Large intestine (tissue), 3 donors: Measurements from ENCODE around the gene SERINC2. TPM values are rescaled to one million over a fixed set of nuclear protein-coding genes. Genes with fewer than 3 reads are reported as not detected.
"Not testable (repeated sequence)": the region's sequence is repeated elsewhere in the genome, so short reads cannot be mapped to it uniquely, and the experiment has no call there.

ENCODE experiments used
- DNase-seq, 2 donors: peaks; one replicate each; pipeline versions ENCODE4 v3.0.0 to v3.0.0-alpha.2; 2013
- H3K27ac ChIP-seq: one replicate; pipeline ENCODE4 v1.5.1; 2013; ENCODE audit warnings: low read length
- H3K27me3 ChIP-seq: 2 replicates; pipeline ENCODE4 v1.6.1; 2013; ENCODE audit warnings: low read length; ENCODE audit not compliant: control insufficient read depth, insufficient read depth
- H3K36me3 ChIP-seq: 2 replicates; pipeline ENCODE4 v1.6.1; 2013; ENCODE audit warnings: low read length; ENCODE audit not compliant: control insufficient read depth, insufficient read depth
- H3K4me1 ChIP-seq: one replicate; pipeline ENCODE4 v1.6.1; 2013; ENCODE audit warnings: low read length; ENCODE audit not compliant: control insufficient read depth, insufficient read depth
- H3K4me3 ChIP-seq: one replicate; pipeline ENCODE4 v1.5.1; 2013; ENCODE audit warnings: low read length
- H3K9me3 ChIP-seq: one replicate; pipeline ENCODE4 v1.6.1; 2013; ENCODE audit warnings: mild to moderate bottlenecking, low read depth, low read length, moderate library complexity; ENCODE audit not compliant: control insufficient read depth
- WGBS: methylation state at CpG from one replicate; pipeline ENCODE4 v1.1.5; 2013; ENCODE audit warnings: low lambda C conversion rate; ENCODE audit not compliant: insufficient coverage; 5-methylcytosine and 5-hydroxymethylcytosine counted together
- polyA plus RNA-seq: library from polyadenylated mRNA; unstranded; fragments of 120-200 nt; gene quantifications from one replicate; pipeline ENCODE4 v1.2.1, GENCODE V29; 2013

SERINC2 gene
- polyA plus RNA-seq, 1 donor: 65.3 TPM

DNA sequence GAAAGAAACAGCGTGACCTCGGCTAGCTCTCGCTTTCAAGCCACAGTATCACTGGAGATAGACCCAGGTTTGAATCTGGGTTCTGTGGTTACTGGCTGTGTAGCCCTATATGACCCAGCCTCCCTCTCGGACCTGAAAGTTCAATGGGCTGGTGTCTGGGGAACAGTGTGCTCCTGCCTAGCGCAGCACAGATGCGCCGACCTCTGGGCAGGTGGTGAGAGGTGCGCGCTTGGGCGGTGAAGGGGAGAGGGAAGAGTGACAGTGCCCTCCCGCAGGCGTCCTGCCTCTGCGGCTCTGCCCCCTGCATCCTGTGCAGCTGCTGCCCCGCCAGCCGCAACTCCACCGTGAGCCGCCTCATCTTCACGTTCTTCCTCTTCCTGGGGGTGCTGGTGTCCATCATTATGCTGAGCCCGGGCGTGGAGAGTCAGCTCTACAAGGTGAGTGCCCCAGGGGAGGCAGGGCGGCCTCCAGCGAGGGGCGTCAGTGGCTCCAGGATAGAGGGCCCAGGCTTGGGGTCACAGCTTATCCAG lies 10.5 kb downstream of the SERINC2 start:
- no CpG with 5 or more reads among the region's 23 CpGs for WGBS
- peaks cover 19% of the 10 kb centered on the region for H3K36me3 ChIP-seq
- H3K27ac ChIP-seq: no peak overlapping the region
- H3K27me3 ChIP-seq: no peaks in the 10 kb centered on the region
- no peaks in the 10 kb centered on the region for H3K9me3 ChIP-seq
- H3K4me1 ChIP-seq: no peaks in the 10 kb centered on the region
- no peak overlapping the region for H3K4me3 ChIP-seq
- DNase-seq: no peak

- H3K27ac ChIP-seq: no peak overlapping the region
- H3K4me3 ChIP-seq: no peak overlapping the region
- H3K27me3 ChIP-seq: no peaks in the 10 kb centered on the region
- peaks cover 28% of the 10 kb centered on the region for H3K36me3 ChIP-seq
- no peaks in the 10 kb centered on the region for H3K9me3 ChIP-seq
- WGBS: no CpG with 5 or more reads among the region's 15 CpGs
- H3K4me1 ChIP-seq: no peaks in the 10 kb centered on the region
- no peak for DNase-seq
These were observed 11.6 kb downstream of the SERINC2 start for GRCh38 chr1:31424568-31424967.

- Histone ChIP-seq H3K27ac (no peak overlapping the region), H3K9me3 (no peaks in the 10 kb centered on the region), H3K4me1 (no peaks in the 10 kb centered on the region), H3K27me3 (no peaks in the 10 kb centered on the region), H3K4me3 (no peak overlapping the region), H3K36me3 (peaks cover 30% of the 10 kb centered on the region)
- no CpG with 5 or more reads among the region's 28 CpGs for WGBS
- no peak for DNase-seq
These were observed 12.5 kb downstream of the SERINC2 start for GRCh38 chr1:31425301-31426081.

GRCh38 chr1:31426249-31426922 lies 13.4 kb downstream of the SERINC2 start:
- no peak for DNase-seq
- peaks cover 32% of the 10 kb centered on the region for H3K36me3 ChIP-seq
- H3K27ac ChIP-seq: no peak overlapping the region
- no peaks in the 10 kb centered on the region for H3K27me3 ChIP-seq
- H3K4me1 ChIP-seq: no peaks in the 10 kb centered on the region
- WGBS: no CpG with 5 or more reads among the region's 14 CpGs
- H3K9me3 ChIP-seq: no peaks in the 10 kb centered on the region
- no peak overlapping the region for H3K4me3 ChIP-seq

GRCh38 chr1:31427322-31427721 lies 14.3 kb downstream of the SERINC2 start:
- Histone ChIP-seq H3K27ac (no peak overlapping the region), H3K36me3 (peaks cover 32% of the 10 kb centered on the region), H3K9me3 (no peaks in the 10 kb centered on the region), H3K27me3 (no peaks in the 10 kb centered on the region), H3K4me3 (no peak overlapping the region), H3K4me1 (no peaks in the 10 kb centered on the region)
- WGBS: no CpG with 5 or more reads among the region's 4 CpGs
- no peak for DNase-seq

GRCh38 chr1:31428436-31429221 lies 15.6 kb downstream of the SERINC2 start:
- no peak overlapping the region for H3K27ac ChIP-seq
- H3K4me1 ChIP-seq: no peaks in the 10 kb centered on the region
- no peak for DNase-seq
- H3K9me3 ChIP-seq: no peaks in the 10 kb centered on the region
- no peak overlapping the region for H3K4me3 ChIP-seq
- no CpG with 5 or more reads among the region's 12 CpGs for WGBS
- H3K36me3 ChIP-seq: peaks cover 37% of the 10 kb centered on the region
- H3K27me3 ChIP-seq: no peaks in the 10 kb centered on the region

DNA sequence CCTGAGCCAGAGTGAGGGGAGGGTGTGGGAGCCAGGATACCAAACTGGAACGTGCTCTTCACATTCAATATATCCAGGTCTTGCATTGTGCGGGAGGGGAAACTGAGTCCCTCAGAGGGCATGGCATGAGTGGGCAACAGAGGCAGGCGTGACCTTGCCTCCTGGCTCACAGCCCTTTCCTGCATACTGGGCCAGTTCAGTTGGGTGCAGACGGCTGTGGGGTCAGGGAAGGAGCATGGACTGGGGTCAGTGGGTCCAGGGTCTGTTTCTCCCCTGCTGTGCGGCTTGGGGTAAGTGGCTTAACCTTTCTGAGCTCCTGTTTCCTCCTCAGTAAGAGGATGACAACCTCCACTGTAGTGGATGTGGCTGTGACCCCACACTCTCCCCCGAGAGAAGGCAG lies 16.6 kb downstream of the SERINC2 start:
- no peak overlapping the region for H3K4me3 ChIP-seq
- no peak overlapping the region for H3K27ac ChIP-seq
- DNase-seq: no peak
- no peaks in the 10 kb centered on the region for H3K9me3 ChIP-seq
- 100% methylated on average over 1 of the region's 6 CpGs for WGBS
- no peaks in the 10 kb centered on the region for H3K27me3 ChIP-seq
- peaks cover 34% of the 10 kb centered on the region for H3K36me3 ChIP-seq
- no peaks in the 10 kb centered on the region for H3K4me1 ChIP-seq

DNA sequence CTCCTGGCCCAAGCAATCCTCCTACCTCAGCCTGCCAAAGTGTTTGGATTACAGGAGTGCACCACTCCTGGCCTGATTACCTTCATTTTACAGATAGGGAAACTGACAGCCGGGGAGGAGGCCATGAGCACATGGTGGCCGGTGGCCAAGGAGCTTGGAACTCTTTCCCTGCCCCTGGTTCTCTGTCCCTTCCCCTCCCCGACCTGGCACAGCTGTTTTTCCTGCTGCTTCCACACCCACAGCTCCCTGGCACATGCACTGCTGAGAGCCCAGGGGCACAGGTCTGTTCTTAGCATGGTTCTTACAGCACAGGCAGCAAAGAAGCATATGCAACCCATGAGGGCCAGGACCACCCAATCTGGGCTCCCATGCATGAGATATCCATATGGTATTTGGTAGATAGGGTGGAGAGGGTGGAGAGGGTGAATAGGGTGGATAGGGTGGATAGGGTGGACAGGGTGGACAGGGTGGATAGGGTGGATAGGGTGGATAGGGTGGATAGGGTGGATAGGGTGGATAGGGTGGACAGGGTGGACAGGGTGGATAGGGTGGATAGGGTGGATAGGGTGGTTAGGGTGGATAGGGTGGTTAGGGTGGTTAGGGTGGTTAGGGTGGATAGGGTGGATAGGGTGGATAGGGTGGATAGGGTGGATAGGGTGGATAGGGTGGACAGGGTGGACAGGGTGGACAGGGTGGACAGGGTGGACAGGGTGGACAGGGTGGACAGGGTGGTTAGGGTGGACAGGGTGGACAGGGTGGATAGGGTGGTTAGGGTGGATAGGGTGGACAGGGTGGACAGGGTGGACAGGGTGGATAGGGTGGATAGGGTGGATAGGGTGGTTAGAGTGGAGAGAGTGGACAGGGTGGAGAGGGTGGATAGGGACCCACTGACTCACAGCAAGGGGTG lies 18.6 kb downstream of the SERINC2 start:
- not testable (repeated sequence) for H3K27ac ChIP-seq, H3K4me3 ChIP-seq, H3K4me1 ChIP-seq, H3K9me3 ChIP-seq, H3K27me3 ChIP-seq
- 80% methylated on average over 1 of the region's 3 CpGs for WGBS
- peak in 1 of 2 donors; percentile 46 for DNase-seq
- peaks cover 23% of the 10 kb centered on the region for H3K36me3 ChIP-seq

- H3K9me3 ChIP-seq: no peaks in the 10 kb centered on the region
- H3K27me3 ChIP-seq: no peaks in the 10 kb centered on the region
- DNase-seq: no peak
- no peaks in the 10 kb centered on the region for H3K4me1 ChIP-seq
- H3K4me3 ChIP-seq: no peak overlapping the region
- H3K27ac ChIP-seq: no peak overlapping the region
- H3K36me3 ChIP-seq: peaks cover 21% of the 10 kb centered on the region
- WGBS: no CpG with 5 or more reads among the region's 20 CpGs
These were observed 19.8 kb downstream of the SERINC2 start for GRCh38 chr1:31432592-31433395.
